CD14-positive monocyte (primary cell): ENCODE results near the gene IL33. TPM values are rescaled to one million over a fixed set of nuclear protein-coding genes. Genes with fewer than 3 reads are reported as not detected.

ENCODE experiments used
- DNase-seq, 3 donors: peaks; one replicate each; pipeline ENCODE4 v3.0.0-alpha.2; 2011 to 2022
- H2AFZ ChIP-seq: 2 replicates; pipeline ENCODE4 v1.6.0; 2012; ENCODE audit warnings: mild to moderate bottlenecking, low read depth, low read length, inconsistent platforms; ENCODE audit not compliant: insufficient read depth, poor library complexity, severe bottlenecking
- H3K27ac ChIP-seq, 2 donors: 1 replicate in 1 of 2; 2 replicates in 1 of 2; pipeline ENCODE4 v1.5.1; 2012 to 2013; ENCODE audit warnings: low read length in 2 of 2, control low read depth in 1 of 2, inconsistent platforms in 1 of 2, low read depth in 1 of 2, mild to moderate bottlenecking in 1 of 2
- H3K27me3 ChIP-seq, 2 donors: one replicate each; pipeline versions ENCODE4 v1.6.0 to v1.6.1; 2011 to 2013; ENCODE audit warnings: low read length in 2 of 2; ENCODE audit not compliant: control insufficient read depth in 2 of 2, insufficient read depth in 2 of 2
- H3K36me3 ChIP-seq, 2 donors: replicated peaks in 1 of 2; 1 replicate in 1 of 2; 2 replicates in 1 of 2; pipeline versions ENCODE4 v1.5.1 to v1.6.1; 2012 to 2013; ENCODE audit warnings: low read length in 2 of 2, control low read depth in 1 of 2, inconsistent platforms in 1 of 2, mild to moderate bottlenecking in 1 of 2; ENCODE audit not compliant: insufficient read depth in 2 of 2, control insufficient read depth in 1 of 2
- H3K4me1 ChIP-seq, 2 donors: 1 replicate in 1 of 2; 2 replicates in 1 of 2; pipeline versions ENCODE4 v1.5.1 to v1.6.1; 2012 to 2013; ENCODE audit warnings: low read length in 2 of 2, control low read depth in 1 of 2, inconsistent platforms in 1 of 2, mild to moderate bottlenecking in 1 of 2, moderate library complexity in 1 of 2; ENCODE audit not compliant: insufficient read depth in 2 of 2, control insufficient read depth in 1 of 2
- H3K4me2 ChIP-seq: replicated peaks from 2 replicates; pipeline ENCODE3; 2012; ENCODE audit warnings: low read length, moderate library complexity, mild to moderate bottlenecking; ENCODE audit not compliant: poor library complexity, severe bottlenecking; ENCODE audit errors: extremely low read depth
- H3K4me3 ChIP-seq, 3 experiments: fragments of 200-600 bp in 1 of 3; sonication (generic) in 1 of 3; replicated peaks in 1 of 3; 1 replicate in 2 of 3; 2 replicates in 1 of 3; pipeline ENCODE4 v1.5.1; 2011 to 2013; ENCODE audit warnings: low read length in 3 of 3, mild to moderate bottlenecking in 3 of 3, control low read depth in 2 of 3, low read depth in 2 of 3, inconsistent platforms in 1 of 3, moderate library complexity in 1 of 3
- H3K79me2 ChIP-seq: 2 replicates; pipeline ENCODE4 v1.6.0; 2012; ENCODE audit warnings: mild to moderate bottlenecking, control low read depth, inconsistent platforms, low read length, moderate library complexity; ENCODE audit not compliant: insufficient read depth
- H3K9ac ChIP-seq: 2 replicates; pipeline ENCODE4 v1.6.0; 2017; ENCODE audit warnings: low read length, mild to moderate bottlenecking; ENCODE audit not compliant: insufficient read depth, poor library complexity, severe bottlenecking
- H3K9me3 ChIP-seq, 2 donors: replicated peaks in 1 of 2; 1 replicate in 1 of 2; 2 replicates in 1 of 2; pipeline versions ENCODE4 v1.5.1 to v1.6.1; 2012 to 2013; ENCODE audit warnings: low read length in 2 of 2, control low read depth in 1 of 2; ENCODE audit not compliant: control insufficient read depth in 1 of 2, insufficient read depth in 1 of 2
- H4K20me1 ChIP-seq: 2 replicates; pipeline ENCODE4 v1.6.0; 2012; ENCODE audit warnings: mild to moderate bottlenecking, low read length, control low read depth, moderate library complexity; ENCODE audit not compliant: insufficient read depth
- H3K27ac Mint-ChIP-seq, 7 donors: one replicate each; pipeline ENCODE4 v1.8.0; 2020; ENCODE audit warnings: mild to moderate bottlenecking in 7 of 7, mixed read lengths in 7 of 7, moderate library complexity in 6 of 7, inconsistent platforms in 2 of 7
- H3K27me3 Mint-ChIP-seq, 3 donors: one replicate each; pipeline ENCODE4 v1.8.0; 2021 to 2022; ENCODE audit warnings: low read depth in 3 of 3, mild to moderate bottlenecking in 3 of 3, mixed read lengths in 3 of 3, moderate library complexity in 3 of 3, inconsistent platforms in 1 of 3
- H3K36me3 Mint-ChIP-seq, 2 donors: one replicate each; pipeline ENCODE4 v1.8.0; 2020; ENCODE audit warnings: mixed read lengths in 2 of 2, inconsistent platforms in 1 of 2, mild to moderate bottlenecking in 1 of 2
- H3K4me1 Mint-ChIP-seq: one replicate; pipeline ENCODE4 v1.8.0; 2020; ENCODE audit warnings: mild to moderate bottlenecking, mixed read lengths
- H3K4me3 Mint-ChIP-seq, 2 donors: one replicate each; pipeline ENCODE4 v1.8.0; 2020; ENCODE audit warnings: mild to moderate bottlenecking in 2 of 2, mixed read lengths in 2 of 2, moderate library complexity in 1 of 2
- H3K9me3 Mint-ChIP-seq, 7 donors: one replicate each; pipeline ENCODE4 v1.8.0; 2020 to 2022; ENCODE audit warnings: mixed read lengths in 7 of 7, mild to moderate bottlenecking in 6 of 7, moderate library complexity in 6 of 7, inconsistent platforms in 2 of 7
- CTCF ChIP-seq: fragments of 200-600 bp; IDR thresholded peaks from one replicate; pipeline ENCODE4 v1.8.0; 2022; ENCODE audit warnings: antibody characterized with exemption, mild to moderate bottlenecking
- intact Hi-C, 2 donors: fragments of 100-400 bp; cut with micrococcal nuclease; formaldehyde crosslinking; loops; one replicate each; pipeline versions ENCODE4 v1.15.0 to v1.15.1; 2023
- polyA plus RNA-seq, 3 donors: library from polyadenylated mRNA; depleted of rRNA in 1 of 3; unstranded in 2 of 3; stranded (reverse) in 1 of 3; fragments of 300-500 nt in 2 of 3; fragments of >200 nt in 1 of 3; fragmentation: Illumina TruSeq in 2 of 3; gene quantifications; 1 replicate in 2 of 3; 2 replicates in 1 of 3; pipeline ENCODE4 v1.2.3, GENCODE V29; 2012 to 2021

The IL33 gene
- polyA plus RNA-seq, 3 donors: not detected

- no peaks in the 10 kb centered on the region for H4K20me1 ChIP-seq
- intact Hi-C loops: no loop called here
- H3K27me3 ChIP-seq: peaks cover 0 to 2% of the 10 kb centered on the region in 2 donors
- H3K9ac ChIP-seq: no peak overlapping the region
- peaks cover 1 to 13% (median 6%) of the 10 kb centered on the region in 3 donors for H3K27me3 Mint-ChIP-seq
- no peak overlapping the region for H3K27ac ChIP-seq
- H3K4me1 ChIP-seq: no peaks in the 10 kb centered on the region
- no peaks in the 10 kb centered on the region for H3K36me3 Mint-ChIP-seq
- no peaks in the 10 kb centered on the region for H3K9me3 ChIP-seq
- H3K4me1 Mint-ChIP-seq: no peaks in the 10 kb centered on the region
- no peak overlapping the region for H3K4me3 ChIP-seq
- no peak for TF ChIP-seq CTCF
- H3K79me2 ChIP-seq: no peaks in the 10 kb centered on the region
- H3K4me2 ChIP-seq: no peak overlapping the region
- no peak overlapping the region for H3K27ac Mint-ChIP-seq
- H2AFZ ChIP-seq: no peak overlapping the region
- no peaks in the 10 kb centered on the region for H3K36me3 ChIP-seq
- no peak overlapping the region for H3K4me3 Mint-ChIP-seq
- peaks cover 0 to 3% (median 0%) of the 10 kb centered on the region in 7 donors for H3K9me3 Mint-ChIP-seq
- no peak for DNase-seq
Observed at GRCh38 chr9:6302417-6302816, 86.8 kb downstream of the IL33 start.

DNA sequence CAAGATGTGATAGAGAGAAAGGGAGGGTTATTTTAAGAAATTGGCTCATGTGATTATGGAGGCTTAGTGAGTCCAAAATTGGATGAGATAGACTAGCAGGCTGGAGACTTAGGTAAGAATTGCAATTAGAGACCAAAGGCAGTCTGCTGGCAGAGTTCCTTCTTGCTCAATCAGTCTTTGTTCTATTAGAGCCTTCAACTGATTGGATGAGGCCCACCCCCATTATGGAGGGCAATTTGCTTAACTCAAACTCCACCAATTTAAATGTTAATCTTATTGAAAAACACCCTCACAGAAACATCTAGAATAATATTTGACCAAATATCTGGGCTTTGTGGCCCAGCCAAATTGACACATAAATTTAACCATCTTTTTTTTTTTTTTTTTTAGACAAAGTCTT lies 88.6 kb downstream of the IL33 start:
- no peaks in the 10 kb centered on the region for H3K79me2 ChIP-seq
- H3K27me3 ChIP-seq: peaks cover 0 to 2% of the 10 kb centered on the region in 2 donors
- intact Hi-C loops: no loop called here
- Mint-ChIP-seq H3K36me3 (no peaks in the 10 kb centered on the region), H3K9me3 (peaks cover 0 to 3% (median 0%) of the 10 kb centered on the region in 7 donors), H3K4me3 (no peak overlapping the region), H3K27ac (no peak overlapping the region), H3K4me1 (no peaks in the 10 kb centered on the region), H3K27me3 (peaks cover 1 to 14% (median 4%) of the 10 kb centered on the region in 3 donors)
- H3K9ac ChIP-seq: no peak overlapping the region
- no peaks in the 10 kb centered on the region for H3K9me3 ChIP-seq
- H4K20me1 ChIP-seq: no peaks in the 10 kb centered on the region
- H3K27ac ChIP-seq: no peak overlapping the region
- H3K4me1 ChIP-seq: no peaks in the 10 kb centered on the region
- DNase-seq: no peak
- no peak for TF ChIP-seq CTCF
- H3K4me3 ChIP-seq: no peak overlapping the region
- H3K4me2 ChIP-seq: no peak overlapping the region
- H3K36me3 ChIP-seq: no peaks in the 10 kb centered on the region
- H2AFZ ChIP-seq: no peak overlapping the region
